Endothelial cell of hepatic sinusoid (primary cell): ENCODE measurements around the gene SEMA4F.

ENCODE experiments used
- in situ Hi-C: cut with HindIII; loops from 2 replicates; pipeline ENCODE4 v1.10.0; 2017; ENCODE audit warnings: low sequenced_read_pairs

Gene SEMA4F

GRCh38 chr2:74658516-74658915 lies 4.5 kb downstream of the SEMA4F start:
- in situ Hi-C loops: no loop called here

- in situ Hi-C loops: no loop called here
Observed at GRCh38 chr2:74659462-74659861, 5.4 kb downstream of the SEMA4F start.

- in situ Hi-C loops: no loop called here
Observed at GRCh38 chr2:74668087-74668486, 14.0 kb downstream of the SEMA4F start.

- in situ Hi-C loops: no loop called here
Observed at GRCh38 chr2:74670263-74670662, 16.2 kb downstream of the SEMA4F start.

- in situ Hi-C loops: no loop called here
Observed at GRCh38 chr2:74671479-74671878, 17.4 kb downstream of the SEMA4F start.

GRCh38 chr2:74673826-74674528 lies 19.9 kb downstream of the SEMA4F start:
- in situ Hi-C loops: no loop called here

GRCh38 chr2:74675090-74675489 lies 21.0 kb downstream of the SEMA4F start:
- in situ Hi-C loops: no loop called here

GRCh38 chr2:74676331-74676730 lies 22.3 kb downstream of the SEMA4F start:
- in situ Hi-C loops: no loop called here

- in situ Hi-C loops: no loop called here
Observed at GRCh38 chr2:74679615-74680014, 25.6 kb downstream of the SEMA4F start.

- in situ Hi-C loops: no loop called here
Observed at GRCh38 chr2:74682501-74682900, 28.5 kb downstream of the SEMA4F start.

GRCh38 chr2:74685408-74685807 lies 31.4 kb downstream of the SEMA4F start:
- in situ Hi-C loops: no loop called here

- in situ Hi-C loops: no loop called here
Observed at GRCh38 chr2:74688881-74689280, 34.8 kb downstream of the SEMA4F start.

- in situ Hi-C loops: loop anchor here (5.0 to 10.0 kb wide), 3 partner anchors 47 to 185 kb away; no protein-coding TSS in a partner anchor
Observed at GRCh38 chr2:74689671-74690070, 35.6 kb downstream of the SEMA4F start.

- in situ Hi-C loops: loop anchor here (5.0 to 10.0 kb wide), 3 partner anchors 48 to 184 kb away; no protein-coding TSS in a partner anchor
Observed at GRCh38 chr2:74690571-74690970, 36.5 kb downstream of the SEMA4F start.

GRCh38 chr2:74691929-74692328 lies 37.9 kb downstream of the SEMA4F start:
- in situ Hi-C loops: loop anchor here (5.0 to 10.0 kb wide), 3 partner anchors 50 to 183 kb away; no protein-coding TSS in a partner anchor

- in situ Hi-C loops: loop anchor here (5.0 to 10.0 kb wide), 3 partner anchors 49 to 182 kb away; no protein-coding TSS in a partner anchor
Observed at GRCh38 chr2:74693213-74693612, 39.2 kb downstream of the SEMA4F start.

GRCh38 chr2:74693668-74694067 lies 39.6 kb downstream of the SEMA4F start:
- in situ Hi-C loops: loop anchor here (5.0 to 10.0 kb wide), 3 partner anchors 49 to 181 kb away; no protein-coding TSS in a partner anchor

GRCh38 chr2:74694281-74694680 lies 40.2 kb downstream of the SEMA4F start:
- in situ Hi-C loops: loop anchor here (5.0 to 10.0 kb wide), 3 partner anchors 48 to 181 kb away; no protein-coding TSS in a partner anchor

GRCh38 chr2:74695663-74696062 lies 41.6 kb downstream of the SEMA4F start:
- in situ Hi-C loops: loop anchor here (10.0 kb wide), 1 partner anchor 179 kb away; no protein-coding TSS in a partner anchor

GRCh38 chr2:74696829-74697228 lies 42.8 kb downstream of the SEMA4F start:
- in situ Hi-C loops: loop anchor here (10.0 kb wide), 1 partner anchor 178 kb away; no protein-coding TSS in a partner anchor

- in situ Hi-C loops: no loop called here
Observed at GRCh38 chr2:74700643-74701372, 46.8 kb downstream of the SEMA4F start.
